Mesothelial cell of epicardium (in vitro differentiated cells): ENCODE results near the gene XRCC1. TPM values are rescaled to one million over a fixed set of nuclear protein-coding genes. Genes with fewer than 3 reads are reported as not detected.

Source experiments
- DNase-seq, 2 experiments: peaks; one replicate each; pipeline ENCODE4 v3.0.0; 2021; ENCODE audit warnings: low spot score in 2 of 2; ENCODE audit not compliant: unreplicated experiment in 2 of 2
- H3K27ac Mint-ChIP-seq: 2 replicates; pipeline ENCODE4 v1.8.0; 2021; ENCODE audit warnings: mixed read lengths
- H3K27me3 Mint-ChIP-seq: 2 replicates; pipeline ENCODE4 v1.8.0; 2021; ENCODE audit warnings: low read depth, mixed read lengths
- H3K36me3 Mint-ChIP-seq: 2 replicates; pipeline ENCODE4 v1.8.0; 2021; ENCODE audit warnings: mixed read lengths
- H3K4me1 Mint-ChIP-seq: 2 replicates; pipeline ENCODE4 v1.8.0; 2021; ENCODE audit warnings: mixed read lengths
- H3K4me3 Mint-ChIP-seq: 2 replicates; pipeline ENCODE4 v1.8.0; 2021; ENCODE audit warnings: mild to moderate bottlenecking, moderate library complexity, mixed read lengths
- H3K9me3 Mint-ChIP-seq: 2 replicates; pipeline ENCODE4 v1.8.0; 2021; ENCODE audit warnings: mixed read lengths
- CTCF ChIP-seq: fragments of 200-600 bp; sonication (generic); IDR thresholded peaks from one replicate; pipeline ENCODE4 v1.5.0; 2021; ENCODE audit warnings: antibody characterized with exemption; ENCODE audit not compliant: unreplicated experiment
- total RNA-seq: library from RNA; stranded (reverse); gene quantifications from 3 replicates; pipeline ENCODE4 v1.2.1, GENCODE V29; 2021

XRCC1 gene
- total RNA-seq, 1 donor from 2014 or later = 56.1 TPM

GRCh38 chr19:43564800-43565199 is 10.5 kb downstream of the XRCC1 start:
- H3K4me1 Mint-ChIP-seq = no peaks in the 10 kb centered on the region
- no peaks in the 10 kb centered on the region for H3K9me3 Mint-ChIP-seq
- peaks cover 22% of the 10 kb centered on the region for H3K36me3 Mint-ChIP-seq
- H3K27me3 Mint-ChIP-seq = no peaks in the 10 kb centered on the region
- H3K4me3 Mint-ChIP-seq = no peak overlapping the region
- peak overlapping the region; percentile 44 for H3K27ac Mint-ChIP-seq
- no peak for TF ChIP-seq CTCF
- no peak for DNase-seq

GRCh38 chr19:43563816-43564457 is 11.4 kb downstream of the XRCC1 start:
- H3K27me3 Mint-ChIP-seq = no peaks in the 10 kb centered on the region
- no peak overlapping the region for H3K4me3 Mint-ChIP-seq
- H3K4me1 Mint-ChIP-seq = no peaks in the 10 kb centered on the region
- peaks cover 23% of the 10 kb centered on the region for H3K36me3 Mint-ChIP-seq
- no peaks in the 10 kb centered on the region for H3K9me3 Mint-ChIP-seq
- no peak for TF ChIP-seq CTCF
- no peak for DNase-seq
- H3K27ac Mint-ChIP-seq = no peak overlapping the region

- DNase-seq = no peak
- H3K4me1 Mint-ChIP-seq = no peaks in the 10 kb centered on the region
- no peak overlapping the region for H3K4me3 Mint-ChIP-seq
- peaks cover 25% of the 10 kb centered on the region for H3K36me3 Mint-ChIP-seq
- TF ChIP-seq CTCF = no peak
- no peaks in the 10 kb centered on the region for H3K9me3 Mint-ChIP-seq
- H3K27ac Mint-ChIP-seq = no peak overlapping the region
- no peaks in the 10 kb centered on the region for H3K27me3 Mint-ChIP-seq
These were observed 12.6 kb downstream of the XRCC1 start for GRCh38 chr19:43562698-43563241.

GRCh38 chr19:43562226-43562697 is 13.1 kb downstream of the XRCC1 start:
- no peaks in the 10 kb centered on the region for H3K9me3 Mint-ChIP-seq
- H3K27me3 Mint-ChIP-seq = no peaks in the 10 kb centered on the region
- no peaks in the 10 kb centered on the region for H3K4me1 Mint-ChIP-seq
- peaks cover 28% of the 10 kb centered on the region for H3K36me3 Mint-ChIP-seq
- no peak overlapping the region for H3K4me3 Mint-ChIP-seq
- DNase-seq = no peak
- H3K27ac Mint-ChIP-seq = no peak overlapping the region
- TF ChIP-seq CTCF = no peak

GRCh38 chr19:43561139-43561970 is 14.0 kb downstream of the XRCC1 start:
- Mint-ChIP-seq H3K27ac (no peak overlapping the region), H3K4me1 (no peaks in the 10 kb centered on the region), H3K36me3 (peaks cover 26% of the 10 kb centered on the region), H3K27me3 (no peaks in the 10 kb centered on the region), H3K9me3 (no peaks in the 10 kb centered on the region), H3K4me3 (no peak overlapping the region)
- TF ChIP-seq CTCF = no peak
- no peak for DNase-seq
